Colonic mucosa (tissue), 4 donors: Measurements from ENCODE around the gene RREB1. TPM values are rescaled to one million over a fixed set of nuclear protein-coding genes. Genes with fewer than 3 reads are reported as not detected.

Source experiments
- DNase-seq: peaks from one replicate; pipeline ENCODE4 v3.0.0-alpha.2; 2020
- H3K27ac ChIP-seq: fragments of 200-600 bp; one replicate; pipeline ENCODE4 v1.8.0; 2021
- H3K27me3 ChIP-seq: fragments of 200-600 bp; one replicate; pipeline ENCODE4 v1.8.0; 2021
- H3K36me3 ChIP-seq: fragments of 200-600 bp; one replicate; pipeline ENCODE4 v1.8.0; 2021
- H3K4me1 ChIP-seq: fragments of 200-600 bp; one replicate; pipeline ENCODE4 v1.8.0; 2021; ENCODE audit warnings: mild to moderate bottlenecking
- H3K4me3 ChIP-seq: fragments of 200-600 bp; one replicate; pipeline ENCODE4 v1.8.0; 2021
- H3K9ac ChIP-seq, 2 donors: one replicate each; pipeline ENCODE4 v1.7.0; 2013; ENCODE audit warnings: control low read depth in 2 of 2, low read depth in 2 of 2, low read length in 2 of 2
- H3K9me3 ChIP-seq: fragments of 200-600 bp; one replicate; pipeline ENCODE4 v1.8.0; 2021
- intact Hi-C: fragments of 100-400 bp; cut with DNase I; formaldehyde crosslinking; loops from one replicate; pipeline ENCODE4 v1.14.1; 2022
- total RNA-seq, 2 donors: library from RNA; stranded (reverse); fragmentation: NEBNext Ultra II Directional in 1 of 2; extraction: Animal tissue kit (Norgen Biotek cat#: 25700) in 1 of 2; gene quantifications; one replicate each; pipeline ENCODE4 v1.2.1, GENCODE V29; 2021
- TF ChIP-seq, protein P1 (sequence below): fragments of 200-600 bp; IDR thresholded peaks from one replicate; pipeline ENCODE4 v1.8.0; 2022; ENCODE audit warnings: antibody characterized with exemption, mild to moderate bottlenecking
- donor health status: healthy.
- donor health status: DM: no; HTN: no; CAD: no.
- donor health status: DM: no; HTN: no; CAD: no.

The RREB1 gene
- total RNA-seq, 2 donors from 2014 or later = 79.0 to 81.3 TPM

DNA sequence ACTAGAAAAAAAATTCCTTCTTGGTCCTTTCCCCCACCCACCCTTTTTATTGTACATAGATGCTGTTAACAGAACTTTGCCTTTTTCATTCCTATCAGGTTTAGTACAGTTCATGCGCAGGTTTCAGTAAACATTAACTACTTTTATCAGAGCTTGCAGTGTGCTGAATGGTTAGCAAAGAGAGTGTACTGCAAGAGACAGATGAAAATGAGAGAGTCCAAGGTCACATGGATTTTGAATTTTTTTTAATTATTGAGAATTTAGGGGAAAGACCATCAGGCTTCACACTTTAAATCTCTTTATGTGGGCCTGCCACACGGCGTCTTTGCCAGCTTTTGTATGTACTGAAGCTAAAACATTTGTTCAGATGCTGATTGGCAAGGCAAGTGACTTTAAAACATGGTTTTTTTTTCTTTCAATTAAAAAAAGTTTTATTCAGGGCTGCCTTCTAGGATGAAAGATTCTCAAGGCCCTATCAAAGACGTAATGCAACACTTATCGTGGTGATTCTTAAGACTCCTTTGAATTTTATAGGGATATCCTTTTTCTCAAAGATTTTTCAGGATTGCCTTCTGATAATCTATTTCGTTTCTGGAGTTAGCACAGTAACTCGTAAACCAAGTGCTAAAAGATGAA is 32.2 kb downstream of the RREB1 start:
- TF ChIP-seq, protein P1, sequence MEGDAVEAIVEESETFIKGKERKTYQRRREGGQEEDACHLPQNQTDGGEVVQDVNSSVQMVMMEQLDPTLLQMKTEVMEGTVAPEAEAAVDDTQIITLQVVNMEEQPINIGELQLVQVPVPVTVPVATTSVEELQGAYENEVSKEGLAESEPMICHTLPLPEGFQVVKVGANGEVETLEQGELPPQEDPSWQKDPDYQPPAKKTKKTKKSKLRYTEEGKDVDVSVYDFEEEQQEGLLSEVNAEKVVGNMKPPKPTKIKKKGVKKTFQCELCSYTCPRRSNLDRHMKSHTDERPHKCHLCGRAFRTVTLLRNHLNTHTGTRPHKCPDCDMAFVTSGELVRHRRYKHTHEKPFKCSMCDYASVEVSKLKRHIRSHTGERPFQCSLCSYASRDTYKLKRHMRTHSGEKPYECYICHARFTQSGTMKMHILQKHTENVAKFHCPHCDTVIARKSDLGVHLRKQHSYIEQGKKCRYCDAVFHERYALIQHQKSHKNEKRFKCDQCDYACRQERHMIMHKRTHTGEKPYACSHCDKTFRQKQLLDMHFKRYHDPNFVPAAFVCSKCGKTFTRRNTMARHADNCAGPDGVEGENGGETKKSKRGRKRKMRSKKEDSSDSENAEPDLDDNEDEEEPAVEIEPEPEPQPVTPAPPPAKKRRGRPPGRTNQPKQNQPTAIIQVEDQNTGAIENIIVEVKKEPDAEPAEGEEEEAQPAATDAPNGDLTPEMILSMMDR = no peak
- peak overlapping the region in 1 of 2 donors; percentile 94 for H3K9ac ChIP-seq
- H3K4me1 ChIP-seq = peaks cover 19% of the 10 kb centered on the region
- no peak for DNase-seq
- intact Hi-C loops = no loop called here
- H3K36me3 ChIP-seq = no peaks in the 10 kb centered on the region
- no peak overlapping the region for H3K4me3 ChIP-seq
- H3K9me3 ChIP-seq = no peaks in the 10 kb centered on the region
- no peaks in the 10 kb centered on the region for H3K27me3 ChIP-seq
- peak overlapping the region; percentile 92 for H3K27ac ChIP-seq

DNA sequence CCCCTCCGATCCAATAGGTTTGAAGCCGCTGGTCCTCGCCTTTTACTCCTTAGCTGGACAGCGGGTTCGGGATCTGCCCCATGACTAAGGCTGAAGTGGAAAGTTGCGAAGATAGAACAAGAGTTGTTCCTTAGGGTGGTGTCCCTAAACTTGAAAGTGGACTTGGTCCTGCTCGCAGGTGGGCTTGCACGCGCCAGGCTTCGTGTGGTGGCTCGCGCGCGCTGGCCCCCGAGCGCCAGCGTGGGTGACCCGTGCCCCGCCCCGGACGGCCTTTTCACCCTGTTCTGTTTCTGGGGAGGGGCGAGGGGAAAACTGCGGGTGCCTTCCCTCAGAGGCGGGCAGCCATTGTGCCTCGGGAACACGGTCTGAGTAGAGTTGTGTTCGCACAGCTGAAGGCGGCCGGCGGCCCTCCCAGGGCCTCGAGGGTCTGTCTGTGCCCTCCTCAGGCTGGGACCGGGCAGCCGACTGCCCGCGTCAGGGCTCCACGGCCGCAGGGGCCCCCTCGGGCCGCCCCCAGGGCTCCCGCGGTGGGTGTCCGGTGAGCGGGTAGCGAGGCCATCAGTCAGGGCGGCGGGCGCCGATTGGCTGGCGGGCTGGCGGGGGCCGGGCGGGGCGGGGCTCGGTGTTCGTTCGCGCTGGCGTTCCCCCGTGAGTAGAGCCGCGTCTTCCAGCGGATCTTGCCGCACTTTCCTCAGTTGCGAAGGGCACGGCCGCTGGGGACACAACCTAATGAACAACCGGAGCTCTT is 33.0 kb downstream of the RREB1 start:
- no peaks in the 10 kb centered on the region for H3K36me3 ChIP-seq
- TF ChIP-seq, protein P1 = no peak
- H3K27me3 ChIP-seq = no peaks in the 10 kb centered on the region
- H3K4me1 ChIP-seq = peaks cover 23% of the 10 kb centered on the region
- peak overlapping the region; percentile 63 for H3K4me3 ChIP-seq
- H3K9ac ChIP-seq = peak overlapping the region; percentile 92 to 94
- intact Hi-C loops = no loop called here
- peak; percentile 91 for DNase-seq
- no peaks in the 10 kb centered on the region for H3K9me3 ChIP-seq
- peak overlapping the region; percentile 92 for H3K27ac ChIP-seq

DNA sequence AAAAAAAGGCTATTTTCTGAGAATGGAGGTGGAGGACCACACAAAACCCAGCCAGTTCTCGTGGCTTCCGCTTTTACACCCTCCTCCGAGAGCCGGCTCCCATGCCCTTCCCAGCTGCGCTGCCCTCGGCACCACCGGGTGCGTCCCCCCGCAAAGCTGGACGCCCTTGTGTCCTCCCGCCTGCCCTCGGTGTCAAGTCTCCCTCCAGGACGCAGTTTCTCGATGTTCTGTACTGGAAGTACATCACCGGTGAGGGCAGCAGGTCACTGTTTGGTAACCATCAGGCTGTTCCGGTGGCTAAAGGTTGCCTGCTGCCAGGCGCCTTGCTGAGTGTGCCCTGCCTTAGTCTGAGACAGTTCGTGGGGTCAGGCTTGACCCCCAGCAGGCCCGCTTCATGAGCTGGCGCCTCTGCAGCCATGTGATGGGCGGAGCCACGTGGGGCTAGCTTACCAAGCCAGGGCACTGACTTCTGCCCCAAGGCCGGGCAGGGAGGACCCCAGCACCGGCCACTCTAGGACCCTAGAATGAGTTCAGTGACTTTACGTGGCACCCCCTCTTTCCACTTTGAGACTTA is 34.6 kb downstream of the RREB1 start:
- TF ChIP-seq, protein P1 = no peak
- intact Hi-C loops = no loop called here
- H3K9me3 ChIP-seq = no peaks in the 10 kb centered on the region
- H3K4me1 ChIP-seq = peaks cover 37% of the 10 kb centered on the region
- H3K36me3 ChIP-seq = no peaks in the 10 kb centered on the region
- no peak overlapping the region for H3K27ac ChIP-seq
- H3K4me3 ChIP-seq = no peak overlapping the region
- DNase-seq = no peak
- H3K27me3 ChIP-seq = no peaks in the 10 kb centered on the region
- peak overlapping the region in 1 of 2 donors; percentile 19 for H3K9ac ChIP-seq

GRCh38 chr6:7142918-7143475 is 35.2 kb downstream of the RREB1 start:
- H3K36me3 ChIP-seq = no peaks in the 10 kb centered on the region
- no peak overlapping the region for H3K27ac ChIP-seq
- TF ChIP-seq, protein P1 = no peak
- H3K9me3 ChIP-seq = no peaks in the 10 kb centered on the region
- H3K4me1 ChIP-seq = peaks cover 34% of the 10 kb centered on the region
- intact Hi-C loops = no loop called here
- no peak overlapping the region for H3K4me3 ChIP-seq
- no peaks in the 10 kb centered on the region for H3K27me3 ChIP-seq
- DNase-seq = no peak
- H3K9ac ChIP-seq = peak overlapping the region in 1 of 2 donors; percentile 15

DNA sequence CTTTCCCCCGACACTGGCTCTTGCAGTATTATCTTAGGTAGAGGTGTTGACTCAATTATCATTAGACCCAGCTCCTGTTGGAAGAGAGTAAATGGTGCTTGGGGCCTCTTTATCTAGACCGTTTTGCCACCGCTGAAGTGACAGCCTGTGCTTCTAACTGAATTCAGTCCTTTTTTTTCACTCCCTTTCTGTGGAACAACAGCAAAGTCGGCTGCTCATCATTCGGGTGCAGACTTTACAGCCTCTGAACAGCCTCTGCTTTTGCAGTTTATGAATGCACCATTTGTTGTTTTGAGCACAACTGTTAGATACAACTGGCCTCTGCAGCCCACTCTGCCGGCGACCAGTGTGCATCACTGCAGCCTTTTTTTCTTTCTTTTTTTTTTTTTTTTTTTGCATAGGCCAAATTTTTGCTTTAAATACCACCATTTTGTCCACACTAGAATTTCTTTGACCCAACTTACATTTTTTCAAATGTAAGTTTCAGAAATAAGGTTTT is 35.8 kb downstream of the RREB1 start:
- H3K27me3 ChIP-seq = no peaks in the 10 kb centered on the region
- no peaks in the 10 kb centered on the region for H3K36me3 ChIP-seq
- TF ChIP-seq, protein P1 = no peak
- intact Hi-C loops = no loop called here
- DNase-seq = no peak
- H3K9me3 ChIP-seq = no peaks in the 10 kb centered on the region
- H3K4me1 ChIP-seq = peaks cover 29% of the 10 kb centered on the region
- peak overlapping the region in 1 of 2 donors; percentile 15 for H3K9ac ChIP-seq
- no peak overlapping the region for H3K27ac ChIP-seq
- no peak overlapping the region for H3K4me3 ChIP-seq
